ENCODE data around the gene KCNQ1.

Gene KCNQ1

GRCh38 chr11:2449548-2450320 is 4.9 kb downstream of the KCNQ1 start:
- TF ChIP-seq CTCF (IDR thresholded peaks at IDR 0.05) = no peak

- TF ChIP-seq CTCF (IDR thresholded peaks at IDR 0.05) = no peak
Observed at GRCh38 chr11:2450321-2451041, 5.7 kb downstream of the KCNQ1 start.

GRCh38 chr11:2451336-2451735 is 6.5 kb downstream of the KCNQ1 start:
- no peak for TF ChIP-seq CTCF (IDR thresholded peaks at IDR 0.05)

GRCh38 chr11:2451916-2452315 is 7.1 kb downstream of the KCNQ1 start:
- no peak for TF ChIP-seq CTCF (IDR thresholded peaks at IDR 0.05)

- no peak for TF ChIP-seq CTCF (IDR thresholded peaks at IDR 0.05)
Observed at GRCh38 chr11:2452321-2453012, 7.7 kb downstream of the KCNQ1 start.

- no peak for TF ChIP-seq CTCF (IDR thresholded peaks at IDR 0.05)
Observed at GRCh38 chr11:2453436-2453835, 8.6 kb downstream of the KCNQ1 start.

GRCh38 chr11:2458321-2458720 is 13.5 kb downstream of the KCNQ1 start:
- no peak for TF ChIP-seq CTCF (IDR thresholded peaks at IDR 0.05)
